ENCODE data around the gene TBC1D22A.

TBC1D22A gene

GRCh38 chr22:47035425-47035881 is 273.0 kb downstream of the TBC1D22A start:
- H3K79me2 ChIP-seq (ENCODE audit: low read length) = no peaks in the 10 kb centered on the region
- H3K4me1 ChIP-seq (ENCODE audit: low read length) = no peaks in the 10 kb centered on the region
- H3K9ac ChIP-seq (ENCODE audit: low read length) = no peak overlapping the region
- no peak for DNase-seq
- H3K9me3 ChIP-seq (replicated peaks; ENCODE audit: insufficient read depth, low read length) = no peaks in the 10 kb centered on the region
- H3K4me3 ChIP-seq (ENCODE audit: low read length) = no peak overlapping the region
- no peaks in the 10 kb centered on the region for H3F3A ChIP-seq (ENCODE audit: insufficient read depth, low read length)
- H3K36me3 ChIP-seq (replicated peaks; ENCODE audit: insufficient read depth, low read length) = no peaks in the 10 kb centered on the region
- no peaks in the 10 kb centered on the region for H3K9me2 ChIP-seq (replicated peaks; ENCODE audit: insufficient read depth, low read length)
- no peaks in the 10 kb centered on the region for H4K20me1 ChIP-seq (ENCODE audit: insufficient read depth, low read length)
- TF ChIP-seq EZH2phosphoT487 (IDR thresholded peaks at IDR 0.05; ENCODE audit: low read length) (no peak), CTCF (IDR thresholded peaks at IDR 0.05; ENCODE audit: low read length) (no peak), EZH2 (optimal IDR thresholded peaks at IDR 0.05; ENCODE audit: low read depth, low read length) (no peak)
- no peak overlapping the region for H3K4me2 ChIP-seq (ENCODE audit: low read depth, low read length)
- H2AFZ ChIP-seq (ENCODE audit: low read length) = no peak overlapping the region
- no peaks in the 10 kb centered on the region for H3K27me3 ChIP-seq (replicated peaks; ENCODE audit: insufficient read depth, low read length)
- no peak overlapping the region for H3K27ac ChIP-seq (ENCODE audit: low read length)

GRCh38 chr22:47036352-47036751 is 273.9 kb downstream of the TBC1D22A start:
- no peak overlapping the region for H3K4me3 ChIP-seq (ENCODE audit: low read length)
- H3K9me3 ChIP-seq (replicated peaks; ENCODE audit: insufficient read depth, low read length) = no peaks in the 10 kb centered on the region
- no peak overlapping the region for H2AFZ ChIP-seq (ENCODE audit: low read length)
- no peaks in the 10 kb centered on the region for H3K9me2 ChIP-seq (replicated peaks; ENCODE audit: insufficient read depth, low read length)
- no peaks in the 10 kb centered on the region for H3K79me2 ChIP-seq (ENCODE audit: low read length)
- H3K4me1 ChIP-seq (ENCODE audit: low read length) = no peaks in the 10 kb centered on the region
- H3K27ac ChIP-seq (ENCODE audit: low read length) = no peak overlapping the region
- no peak for TF ChIP-seq EZH2 (optimal IDR thresholded peaks at IDR 0.05; ENCODE audit: low read depth, low read length)
- no peak for TF ChIP-seq EZH2phosphoT487 (IDR thresholded peaks at IDR 0.05; ENCODE audit: low read length)
- TF ChIP-seq CTCF (IDR thresholded peaks at IDR 0.05; ENCODE audit: low read length) = no peak
- H4K20me1 ChIP-seq (ENCODE audit: insufficient read depth, low read length) = no peaks in the 10 kb centered on the region
- H3K27me3 ChIP-seq (replicated peaks; ENCODE audit: insufficient read depth, low read length) = no peaks in the 10 kb centered on the region
- no peak for DNase-seq
- H3F3A ChIP-seq (ENCODE audit: insufficient read depth, low read length) = no peaks in the 10 kb centered on the region
- no peak overlapping the region for H3K9ac ChIP-seq (ENCODE audit: low read length)
- no peak overlapping the region for H3K4me2 ChIP-seq (ENCODE audit: low read depth, low read length)
- no peaks in the 10 kb centered on the region for H3K36me3 ChIP-seq (replicated peaks; ENCODE audit: insufficient read depth, low read length)

- Histone ChIP-seq H3F3A (ENCODE audit: insufficient read depth, low read length) (no peaks in the 10 kb centered on the region), H3K9me2 (replicated peaks; ENCODE audit: insufficient read depth, low read length) (no peaks in the 10 kb centered on the region), H3K4me2 (ENCODE audit: low read depth, low read length) (no peak overlapping the region), H3K9me3 (replicated peaks; ENCODE audit: insufficient read depth, low read length) (no peaks in the 10 kb centered on the region), H3K4me1 (ENCODE audit: low read length) (no peaks in the 10 kb centered on the region), H3K9ac (ENCODE audit: low read length) (no peak overlapping the region), H3K27ac (ENCODE audit: low read length) (no peak overlapping the region), H4K20me1 (ENCODE audit: insufficient read depth, low read length) (no peaks in the 10 kb centered on the region), H3K27me3 (replicated peaks; ENCODE audit: insufficient read depth, low read length) (no peaks in the 10 kb centered on the region), H3K36me3 (replicated peaks; ENCODE audit: insufficient read depth, low read length) (no peaks in the 10 kb centered on the region), H3K79me2 (ENCODE audit: low read length) (no peaks in the 10 kb centered on the region), H2AFZ (ENCODE audit: low read length) (no peak overlapping the region), H3K4me3 (ENCODE audit: low read length) (no peak overlapping the region)
- TF ChIP-seq EZH2phosphoT487 (IDR thresholded peaks at IDR 0.05; ENCODE audit: low read length) (no peak), EZH2 (optimal IDR thresholded peaks at IDR 0.05; ENCODE audit: low read depth, low read length) (no peak), CTCF (IDR thresholded peaks at IDR 0.05; ENCODE audit: low read length) (no peak)
- no peak for DNase-seq
These were observed 274.6 kb downstream of the TBC1D22A start for GRCh38 chr22:47036936-47037485.
